Inferior parietal cortex (tissue), 1 donor: Measurements from ENCODE around the gene DYRK1A.

Experiments
- DNase-seq: peaks from one replicate; pipeline ENCODE4 v3.0.0-alpha.2; 2016; ENCODE audit errors: extremely low spot score

DYRK1A gene

DNA sequence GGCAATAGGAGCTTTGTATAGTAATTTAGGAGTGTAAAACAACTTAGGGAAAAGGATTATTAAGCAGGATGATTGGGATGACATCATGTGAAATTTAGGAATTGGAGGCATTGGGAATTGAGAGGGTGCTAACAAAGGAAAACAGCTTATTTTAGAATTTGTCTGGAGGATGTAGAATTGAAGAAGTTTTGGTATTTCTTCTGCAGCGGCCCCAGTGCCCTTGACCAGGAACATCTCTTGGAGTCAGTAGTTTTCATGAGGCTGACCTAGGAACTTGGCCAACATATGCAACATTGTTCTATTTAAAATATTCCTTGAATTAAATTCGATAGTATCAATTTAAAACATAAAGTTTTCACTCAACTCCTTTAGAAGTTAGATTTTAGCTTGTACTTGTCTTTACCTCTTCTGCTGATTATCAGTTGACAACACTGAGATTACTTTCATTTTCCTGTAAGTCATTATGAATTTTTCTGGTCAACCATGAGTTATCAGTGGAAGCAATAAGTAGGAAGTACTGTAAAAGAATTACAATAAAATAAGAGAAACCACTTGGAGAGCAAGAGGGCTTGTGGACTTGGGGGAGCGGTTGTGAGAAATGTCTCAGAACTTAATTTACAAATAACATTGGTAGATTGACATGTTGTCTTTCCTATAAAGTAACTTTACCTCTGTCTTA is 52.8 kb downstream of the DYRK1A start:
- DNase-seq: no peak

DNA sequence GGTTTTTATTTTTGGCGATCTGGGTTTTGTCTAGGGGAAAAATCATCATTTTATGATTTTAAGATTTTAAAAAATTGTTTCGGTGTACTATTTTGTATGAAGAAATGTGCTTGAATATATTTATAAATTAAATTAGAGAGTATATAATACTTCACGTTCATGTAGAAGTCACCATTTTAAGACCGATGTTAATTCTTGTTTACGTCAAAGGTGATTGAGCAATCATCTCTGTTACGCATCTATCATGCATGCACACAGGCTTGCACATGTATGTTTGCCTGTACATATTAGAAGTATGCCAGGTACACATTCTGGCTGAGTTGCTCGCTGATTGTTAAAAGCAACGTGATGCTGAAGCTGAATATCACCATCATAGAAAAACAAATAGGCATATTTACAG is 54.7 kb downstream of the DYRK1A start:
- no peak for DNase-seq

GRCh38 chr21:37422382-37422781 is 55.8 kb downstream of the DYRK1A start:
- DNase-seq: no peak

DNA sequence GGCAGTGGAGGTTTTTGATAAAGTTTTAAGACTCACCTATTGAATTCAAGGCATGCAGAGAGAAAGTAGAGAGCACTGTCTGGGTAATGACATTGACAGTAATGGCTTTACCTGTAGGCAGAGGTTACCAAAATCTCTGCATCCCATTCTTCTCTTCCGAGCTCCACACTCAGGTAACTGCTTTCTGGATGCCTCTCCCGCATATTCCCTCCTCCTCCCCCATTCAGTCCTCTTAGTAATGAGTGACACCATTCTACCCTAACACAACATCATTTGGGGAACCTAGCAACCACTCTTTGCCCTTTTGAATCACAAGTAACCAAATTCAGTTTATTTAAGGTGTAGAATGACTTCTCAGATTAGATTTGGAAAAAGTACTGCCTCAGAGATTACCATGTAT is 56.5 kb downstream of the DYRK1A start:
- no peak for DNase-seq

DNA sequence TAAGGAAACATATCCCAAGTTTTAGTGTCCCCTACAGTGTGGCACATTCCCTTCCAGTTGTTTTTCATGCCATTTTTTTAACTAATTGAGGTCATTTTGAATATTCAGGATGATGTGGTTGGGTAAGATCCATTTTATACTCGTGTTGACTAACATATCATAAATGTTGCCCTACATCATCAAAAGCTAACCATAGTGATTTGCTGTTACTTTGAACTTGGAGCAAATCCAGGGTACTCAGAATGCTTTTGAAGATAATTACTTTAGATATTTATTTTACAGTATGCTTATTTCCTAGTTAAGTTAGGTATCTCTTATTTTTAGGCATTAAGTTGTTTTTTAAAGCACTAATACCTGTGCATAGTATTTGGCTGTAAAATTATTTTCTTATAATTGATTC is 57.8 kb downstream of the DYRK1A start:
- no peak for DNase-seq

- DNase-seq: no peak
These were observed 58.4 kb downstream of the DYRK1A start for GRCh38 chr21:37425001-37425400.

- no peak for DNase-seq
These were observed 59.1 kb downstream of the DYRK1A start for GRCh38 chr21:37425684-37426083.

DNA sequence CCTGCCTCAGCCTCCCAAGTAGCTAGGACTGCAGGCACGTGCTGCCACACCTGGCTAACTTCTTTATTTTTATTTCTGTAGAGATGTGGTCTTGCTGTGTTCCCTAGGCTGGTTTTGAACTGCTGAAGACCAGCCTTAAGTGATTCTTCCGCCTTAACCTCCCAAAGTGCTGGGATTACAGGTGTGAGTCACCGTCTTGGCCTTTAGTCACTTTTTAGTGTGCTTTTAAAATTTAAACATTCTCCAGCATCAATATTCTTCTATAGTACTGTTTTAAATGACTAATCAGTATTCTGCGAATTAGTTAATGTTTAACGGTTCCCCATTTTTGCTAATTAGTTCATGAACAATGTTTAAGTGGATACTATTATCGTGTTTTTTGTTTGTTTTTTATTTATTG is 60.6 kb downstream of the DYRK1A start:
- no peak for DNase-seq

DNA sequence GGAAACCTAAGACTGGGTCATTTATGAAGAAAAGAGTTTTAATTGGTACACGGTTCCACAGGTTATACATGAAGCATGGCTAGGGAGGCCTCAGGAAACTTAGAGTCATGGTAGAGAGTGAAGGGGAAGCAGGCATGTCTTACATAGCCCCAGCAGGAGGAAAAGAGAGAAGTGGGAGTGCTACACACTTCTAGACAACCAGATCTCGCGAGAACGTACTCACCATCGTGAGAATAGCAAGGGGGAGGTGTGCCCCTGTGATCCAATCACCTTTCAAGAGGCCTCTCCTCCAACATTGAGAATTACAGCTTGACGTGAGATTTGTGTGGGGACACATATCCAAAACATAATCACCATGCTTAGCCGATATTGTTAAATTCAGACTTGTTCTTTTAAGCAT is 62.8 kb downstream of the DYRK1A start:
- DNase-seq: no peak

GRCh38 chr21:37430184-37430821 is 63.7 kb downstream of the DYRK1A start:
- no peak for DNase-seq

- no peak for DNase-seq
These were observed 64.7 kb downstream of the DYRK1A start for GRCh38 chr21:37431243-37431642.

GRCh38 chr21:37432710-37433455 is 66.3 kb downstream of the DYRK1A start:
- no peak for DNase-seq

- no peak for DNase-seq
These were observed 66.9 kb downstream of the DYRK1A start for GRCh38 chr21:37433456-37433840.

DNA sequence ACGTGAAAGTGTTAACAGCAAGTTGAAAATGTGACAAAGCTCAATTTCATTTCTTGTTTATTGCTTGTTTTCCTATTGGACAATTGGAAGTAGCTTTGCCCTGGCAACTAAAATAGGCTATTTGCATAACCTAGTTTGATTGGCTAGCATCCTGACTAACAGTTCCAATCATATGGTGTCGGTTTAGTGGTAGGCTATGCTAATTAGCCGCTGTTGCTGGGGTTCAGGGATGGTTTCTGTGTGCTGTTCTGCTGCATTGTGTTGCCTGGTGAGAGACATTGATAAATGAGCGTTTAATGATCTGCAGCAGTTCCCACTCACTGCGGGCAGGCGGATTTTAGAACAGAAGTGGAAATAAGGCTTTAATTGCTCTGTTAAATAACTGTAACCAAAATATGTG is 68.5 kb downstream of the DYRK1A start:
- DNase-seq: peak; percentile 93

DNA sequence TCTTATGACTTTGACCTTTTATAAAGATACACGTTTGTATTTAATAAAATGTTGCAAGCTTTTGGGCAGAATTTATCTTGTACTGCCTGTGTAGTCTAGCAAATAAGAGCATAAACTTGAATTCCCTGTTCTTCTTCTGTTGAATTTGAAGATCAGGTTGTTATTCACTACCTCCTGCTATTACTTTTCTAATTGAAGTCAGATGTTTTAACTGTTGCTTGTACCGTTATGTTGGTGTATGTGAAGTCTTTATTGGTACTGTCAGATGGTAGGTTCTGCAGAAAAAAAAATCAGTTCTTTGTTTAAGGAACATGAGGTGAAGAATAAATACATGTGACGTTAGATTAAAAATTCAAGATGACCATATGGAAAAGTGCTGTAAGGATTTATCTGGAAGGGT is 69.1 kb downstream of the DYRK1A start:
- DNase-seq: no peak

- no peak for DNase-seq
These were observed 69.6 kb downstream of the DYRK1A start for GRCh38 chr21:37436174-37436573.

- no peak for DNase-seq
These were observed 71.0 kb downstream of the DYRK1A start for GRCh38 chr21:37437376-37438080.

DNA sequence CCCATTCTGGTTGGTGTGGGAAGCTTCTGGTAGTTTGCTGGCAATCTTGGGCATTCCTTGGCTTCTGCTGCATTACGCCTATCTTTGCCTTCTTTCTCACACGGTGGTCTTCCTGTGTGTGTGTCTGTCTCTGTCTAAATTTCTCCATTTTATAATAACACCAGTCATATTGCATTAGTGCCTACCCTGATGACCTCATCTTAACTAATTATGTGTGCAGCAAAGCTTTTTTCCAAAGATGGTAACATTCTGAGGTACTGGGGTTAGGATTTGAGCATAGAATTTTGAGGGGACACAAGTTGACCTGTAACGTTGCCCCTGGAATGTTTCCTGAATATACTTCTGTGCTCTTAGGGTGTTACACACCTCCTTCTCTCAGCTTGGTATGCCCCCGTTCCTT is 77.1 kb downstream of the DYRK1A start:
- no peak for DNase-seq

- DNase-seq: no peak
These were observed 78.7 kb downstream of the DYRK1A start for GRCh38 chr21:37445228-37445627.

DNA sequence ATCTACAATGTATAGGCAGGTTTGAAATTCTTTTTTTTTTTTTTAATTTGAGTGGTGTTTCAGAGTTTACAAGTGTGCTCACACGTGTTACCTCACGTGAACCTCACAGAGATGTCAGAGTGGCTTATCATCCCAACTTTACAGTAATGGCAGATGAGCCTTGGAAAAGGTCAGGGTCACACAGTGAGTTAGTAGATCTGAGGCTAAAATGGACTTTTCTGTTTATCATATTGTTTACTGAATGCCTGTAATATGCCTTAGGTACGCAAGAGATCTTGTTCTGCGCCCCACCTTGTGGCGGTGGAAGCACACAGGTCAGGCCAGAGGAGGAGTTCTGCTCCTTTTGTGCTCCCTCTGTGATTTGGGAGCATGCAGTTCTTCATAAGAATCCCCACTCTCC is 80.0 kb downstream of the DYRK1A start:
- no peak for DNase-seq

- DNase-seq: no peak
These were observed 80.8 kb downstream of the DYRK1A start for GRCh38 chr21:37447288-37447936.
